DMS153 treated with DMSO at 0.1 percent for 48 hours (cell line): Measurements from ENCODE around the gene HOXB8.

Source experiments
- DNase-seq: peaks from one replicate; lab custom pipeline; 2025; ENCODE audit not compliant: unreplicated experiment; lab: John Stamatoyannopoulos, UW

Gene HOXB8

DNA sequence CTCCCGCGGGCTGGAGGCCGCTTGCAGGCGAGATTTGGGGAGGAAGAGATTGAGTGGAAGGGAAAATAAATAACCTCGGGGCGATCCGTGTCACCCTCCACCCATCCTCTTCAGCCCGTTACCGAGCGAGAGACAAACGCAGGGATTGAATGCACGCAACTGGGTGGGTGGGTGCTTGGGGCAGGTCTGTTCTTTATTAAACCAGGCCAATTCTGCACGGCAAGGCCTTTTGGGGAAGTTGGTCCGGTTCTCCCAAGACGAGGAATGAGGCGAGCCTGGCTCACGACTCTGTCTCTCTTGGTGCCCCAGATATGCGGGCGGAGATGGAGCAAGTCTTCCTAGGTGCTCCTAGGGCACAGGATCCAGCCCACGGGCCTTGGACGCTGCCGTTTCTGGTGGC, 3.9 kb downstream of the HOXB8 start:
- DNase-seq = peak; percentile 36

DNA sequence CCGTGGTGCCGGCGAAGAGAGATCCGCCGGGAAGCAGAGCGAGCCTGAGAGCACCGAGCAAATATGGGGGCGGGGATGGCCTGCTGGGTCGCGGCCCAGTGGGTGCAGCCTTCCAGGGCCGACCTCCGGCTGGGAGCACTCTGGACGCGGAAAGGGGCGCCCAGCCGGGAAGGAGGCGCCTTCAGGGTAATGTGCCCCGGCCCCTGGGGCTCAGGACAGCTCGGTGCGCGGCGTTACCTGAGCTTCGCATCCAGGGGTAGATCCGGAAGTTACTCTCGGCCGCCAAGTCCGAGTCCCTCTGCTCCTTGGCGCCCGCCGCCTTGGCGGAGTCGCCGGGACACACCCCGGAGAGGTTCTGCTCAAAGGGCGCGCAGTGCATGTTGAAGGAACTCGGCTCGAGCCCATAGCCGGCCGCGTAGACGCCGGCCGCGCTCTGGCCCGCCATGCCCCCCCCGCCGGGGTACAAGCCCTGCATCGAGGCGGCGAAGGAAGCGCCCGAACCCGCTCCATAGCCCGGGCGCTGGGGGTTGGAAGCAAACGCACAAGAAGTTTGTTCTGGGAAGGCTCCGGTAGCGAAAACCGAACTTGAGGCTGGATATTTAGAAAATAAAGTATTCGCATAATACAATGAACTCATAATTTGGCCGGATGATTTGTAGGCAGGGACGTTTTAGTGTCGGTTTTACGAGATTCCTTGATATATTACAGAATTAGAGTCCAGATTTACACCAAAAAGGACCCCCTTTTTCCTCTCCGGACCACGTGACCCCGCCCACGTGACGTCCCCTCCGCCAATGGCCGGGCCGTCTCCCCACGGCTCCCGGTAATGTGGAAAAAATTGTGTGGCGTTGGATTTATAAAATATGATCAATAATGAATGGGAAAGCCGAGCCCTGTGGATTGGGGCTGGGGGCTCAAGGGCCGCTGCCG, 4.5 kb downstream of the HOXB8 start, which contains the start of gene HOXB7:
Gene HOXB7, minus strand, starts transcription at position 736 of the 930 bp plus-strand sequence. Its CDS starts 99 bp downstream, at position 637.
- DNase-seq = peak; percentile 73

DNA sequence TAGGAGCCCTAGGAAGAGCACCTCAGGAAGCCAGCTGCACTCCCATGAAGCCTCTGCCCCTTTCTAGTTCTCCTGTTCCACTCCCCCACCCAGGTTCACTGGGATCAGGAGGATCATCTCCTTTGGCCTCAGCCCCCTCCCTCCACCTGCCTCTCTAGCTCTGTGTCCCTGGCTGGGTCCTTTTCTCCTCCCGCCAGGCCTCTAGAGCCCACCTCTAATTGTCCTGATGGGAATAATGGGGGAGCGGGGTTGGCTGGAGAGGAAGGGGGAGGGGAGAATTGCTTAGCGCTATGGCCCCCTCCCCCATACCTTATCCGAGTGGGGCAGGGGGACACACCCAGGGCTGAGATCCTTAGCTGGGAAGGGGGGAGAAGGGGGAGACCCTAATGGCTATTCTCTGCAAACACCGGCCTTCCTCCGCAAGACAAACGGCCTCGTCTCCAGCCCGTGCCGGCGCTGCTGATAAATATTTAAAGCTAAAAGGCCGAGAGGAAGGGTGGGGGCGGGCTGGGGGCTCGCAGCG, 5.3 kb downstream of the HOXB8 start:
- DNase-seq = no peak

DNA sequence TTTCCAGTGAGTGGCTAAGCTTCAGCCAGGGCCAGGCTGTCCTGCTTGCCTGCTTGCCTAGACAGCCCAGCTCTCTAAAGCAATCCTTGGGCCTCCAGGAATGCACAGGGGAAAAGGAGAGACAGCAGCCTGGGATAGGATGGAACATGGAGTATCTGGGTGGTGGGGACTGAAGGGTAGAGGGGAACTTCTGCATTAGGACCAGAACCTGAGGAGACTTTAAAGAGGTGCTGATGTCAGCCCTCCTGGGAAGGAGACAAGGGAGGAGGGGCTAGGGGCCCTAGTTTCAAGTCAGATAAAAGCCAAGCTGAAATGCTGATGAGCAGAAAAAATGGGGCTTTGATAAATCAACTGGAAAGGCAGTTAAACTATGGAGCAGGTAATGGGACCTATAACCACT, 6.1 kb downstream of the HOXB8 start:
- no peak for DNase-seq

DNA sequence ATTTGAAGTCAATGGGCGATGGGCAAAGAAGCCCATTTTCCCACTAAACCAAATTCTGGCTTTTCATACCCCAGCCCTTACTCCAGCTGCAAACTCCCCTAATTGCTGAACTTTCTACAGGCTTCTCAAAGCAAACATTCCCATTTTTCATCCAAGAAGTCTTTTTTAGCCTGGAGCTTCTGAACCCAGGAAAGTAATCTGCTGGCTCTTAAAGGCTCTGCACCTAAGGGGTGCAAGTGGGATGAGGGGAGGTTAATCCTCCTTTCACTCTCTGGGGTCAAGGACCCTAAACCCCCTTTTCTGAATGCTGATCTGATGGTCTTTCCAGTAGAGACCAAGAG, 6.6 kb downstream of the HOXB8 start:
- no peak for DNase-seq

DNA sequence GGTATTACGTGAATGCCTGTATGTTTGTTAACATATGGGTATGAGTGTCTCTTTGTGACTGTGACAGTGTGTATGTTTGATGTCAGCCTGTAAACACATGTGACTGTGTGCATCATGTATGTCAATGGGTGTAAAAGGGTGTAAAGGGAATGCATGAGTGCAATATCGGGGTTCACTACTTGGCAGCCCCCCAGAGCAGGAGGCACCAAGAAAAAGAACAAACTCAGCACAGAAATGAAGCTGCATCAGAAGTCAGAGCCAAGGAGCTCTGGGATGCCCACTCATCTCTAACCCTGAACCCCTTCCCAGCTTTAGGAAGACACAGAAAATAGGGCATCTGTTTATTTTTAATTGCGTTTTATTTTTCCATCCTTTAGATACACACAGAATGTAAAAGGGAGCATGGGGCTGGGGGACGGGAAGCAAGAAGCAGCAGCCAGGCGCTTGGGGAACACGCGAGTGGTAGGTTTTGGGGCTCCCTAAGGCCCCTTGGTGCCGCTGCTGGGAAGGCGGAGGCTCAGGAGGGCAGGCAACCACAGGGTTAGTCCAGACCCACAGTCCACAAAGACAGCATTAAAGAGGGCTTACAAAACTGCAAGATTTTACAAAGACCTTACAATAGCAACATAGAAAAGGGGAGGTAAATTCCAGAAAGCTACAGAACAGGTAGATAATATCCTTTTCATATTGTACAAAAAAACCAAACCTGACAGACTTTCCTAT, 8.0 kb downstream of the HOXB8 start:
- DNase-seq = no peak

DNA sequence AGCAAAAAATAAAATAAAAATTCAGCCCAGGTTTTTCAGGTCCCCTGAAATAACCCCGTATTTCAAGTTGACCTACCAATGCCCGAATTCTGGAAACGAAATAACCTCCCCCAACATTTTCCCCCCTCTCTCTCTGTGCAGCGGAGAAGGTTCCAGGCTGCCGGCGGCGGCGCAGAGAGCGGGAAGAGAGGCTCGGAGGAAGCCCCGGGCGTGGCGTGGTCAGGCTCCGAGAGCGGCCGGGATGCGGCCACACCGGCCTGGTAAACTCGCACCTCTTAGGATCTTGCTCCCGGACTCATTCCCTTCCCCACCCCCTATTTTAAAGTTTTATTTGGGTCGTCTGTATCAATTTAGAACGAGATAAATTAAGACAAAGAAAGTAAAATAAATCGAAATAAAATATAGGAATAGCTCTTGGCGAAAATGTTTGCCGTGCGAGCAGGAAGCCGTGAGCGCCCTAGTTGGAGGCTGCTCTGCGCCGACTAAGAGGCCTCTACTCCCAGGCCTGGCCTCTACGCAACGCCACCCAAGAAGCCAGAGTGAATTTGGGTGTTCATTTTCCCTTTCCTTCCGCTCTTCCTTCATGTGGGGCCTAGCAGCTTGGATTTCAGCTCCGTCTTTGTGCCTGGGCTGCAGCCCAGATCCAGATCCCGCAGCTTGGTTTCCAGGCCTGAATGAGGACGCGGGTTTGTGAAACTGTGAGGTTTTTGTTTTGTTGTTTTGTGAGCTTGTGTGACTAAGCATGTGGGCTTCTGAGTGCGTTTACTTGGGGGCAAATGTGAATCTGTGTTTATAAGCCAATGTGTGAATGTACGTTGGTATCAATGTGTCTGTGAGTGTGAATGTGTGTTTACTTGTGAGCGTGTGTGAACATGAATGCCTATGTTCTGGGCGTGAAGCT, 8.9 kb downstream of the HOXB8 start:
- no peak for DNase-seq

DNA sequence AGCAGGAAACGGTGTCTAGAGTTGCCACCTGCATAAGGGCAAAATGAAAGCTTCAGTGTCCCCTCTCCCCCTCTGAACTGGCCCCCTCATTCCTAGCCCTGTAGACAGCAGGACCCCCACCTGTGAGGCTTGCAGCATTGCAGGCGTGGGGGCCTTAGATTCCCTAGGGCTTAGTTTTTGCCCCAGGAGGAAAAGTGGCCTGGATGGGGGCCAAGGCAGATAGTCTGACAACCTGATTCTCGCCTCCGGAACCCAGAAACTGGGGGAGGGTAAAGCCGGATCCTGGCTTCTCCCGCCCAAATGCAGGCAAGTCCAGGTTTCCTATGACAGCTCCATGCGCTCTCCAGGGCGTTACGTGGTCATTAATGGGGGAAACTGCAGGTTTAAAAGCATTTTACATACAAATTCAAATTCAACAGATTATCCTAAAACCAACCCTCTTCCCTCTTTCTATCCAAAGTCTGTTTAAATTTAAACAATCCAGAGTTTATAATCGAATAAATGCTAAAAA, 9.6 kb downstream of the HOXB8 start:
- DNase-seq = no peak

DNA sequence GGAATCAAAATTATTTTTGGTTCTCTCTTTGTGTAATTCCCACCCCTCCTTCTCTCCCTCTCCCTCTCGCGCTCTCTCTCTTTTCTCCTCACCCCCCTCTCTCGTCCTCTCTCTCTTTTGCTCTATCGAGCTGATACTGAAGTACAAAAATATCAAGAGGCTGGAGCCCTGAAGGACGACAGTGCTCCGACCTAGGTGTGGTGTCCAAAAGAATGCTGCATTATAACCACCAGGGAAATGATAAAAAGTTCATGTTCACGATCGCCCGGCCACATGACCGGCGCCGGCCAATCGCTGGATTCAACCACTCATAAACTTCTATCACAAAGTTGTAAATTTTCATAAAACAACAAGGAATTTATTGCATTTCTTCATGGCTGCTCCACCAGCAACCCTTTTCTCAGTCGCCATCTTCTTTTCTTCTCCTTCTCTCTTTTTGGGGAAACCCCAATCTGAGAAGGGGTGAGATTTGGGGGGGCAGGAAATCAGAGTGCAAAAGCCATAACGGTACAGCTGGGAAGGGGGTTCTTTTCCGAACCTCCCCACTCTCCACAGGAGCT, 10.2 kb downstream of the HOXB8 start, which contains the start of gene HOXB6:
Gene HOXB6, minus strand, starts transcription at position 217 of the 560 bp plus-strand sequence. CDS start 6,836 bp downstream, outside the sequence.
- DNase-seq = no peak

DNA sequence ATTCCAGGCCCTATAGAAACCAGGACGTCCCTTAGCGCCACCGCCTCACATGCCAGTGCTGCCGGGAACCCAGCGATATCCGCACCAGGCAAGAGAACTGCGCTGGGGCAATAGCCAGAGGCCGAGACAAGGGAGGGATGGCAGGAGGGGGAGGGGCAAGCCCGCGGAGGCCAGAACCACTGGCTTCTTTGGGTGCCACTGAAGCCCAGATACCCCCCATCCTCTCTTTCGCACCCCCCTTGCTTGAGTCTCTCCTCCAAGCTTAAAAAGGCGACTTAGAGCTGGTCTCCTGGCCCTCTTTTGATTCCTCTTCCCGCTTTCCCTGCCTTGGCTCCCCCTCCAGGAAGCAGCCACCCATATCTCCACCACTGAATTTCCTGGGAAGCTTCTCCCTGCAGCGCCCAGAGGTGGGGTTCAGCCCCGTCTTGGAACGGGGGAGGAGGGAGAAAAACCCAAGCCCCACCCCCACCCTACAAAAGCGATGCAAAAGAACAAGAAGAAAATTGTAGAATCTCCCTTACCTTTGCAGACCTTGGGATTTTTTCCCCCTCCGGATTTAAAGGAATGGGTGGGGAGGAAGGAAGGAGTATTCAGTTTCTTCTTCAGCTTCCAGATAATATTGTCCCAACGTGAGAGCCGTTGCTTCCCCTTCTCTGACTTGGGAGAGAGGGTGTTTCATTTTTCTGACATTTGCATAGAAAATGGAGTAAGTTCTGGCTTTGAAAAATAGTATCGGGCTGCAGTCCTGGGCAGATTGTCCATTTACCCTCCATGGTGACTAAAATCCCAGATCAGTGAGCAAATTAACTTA, 10.9 kb downstream of the HOXB8 start:
- no peak for DNase-seq

DNA sequence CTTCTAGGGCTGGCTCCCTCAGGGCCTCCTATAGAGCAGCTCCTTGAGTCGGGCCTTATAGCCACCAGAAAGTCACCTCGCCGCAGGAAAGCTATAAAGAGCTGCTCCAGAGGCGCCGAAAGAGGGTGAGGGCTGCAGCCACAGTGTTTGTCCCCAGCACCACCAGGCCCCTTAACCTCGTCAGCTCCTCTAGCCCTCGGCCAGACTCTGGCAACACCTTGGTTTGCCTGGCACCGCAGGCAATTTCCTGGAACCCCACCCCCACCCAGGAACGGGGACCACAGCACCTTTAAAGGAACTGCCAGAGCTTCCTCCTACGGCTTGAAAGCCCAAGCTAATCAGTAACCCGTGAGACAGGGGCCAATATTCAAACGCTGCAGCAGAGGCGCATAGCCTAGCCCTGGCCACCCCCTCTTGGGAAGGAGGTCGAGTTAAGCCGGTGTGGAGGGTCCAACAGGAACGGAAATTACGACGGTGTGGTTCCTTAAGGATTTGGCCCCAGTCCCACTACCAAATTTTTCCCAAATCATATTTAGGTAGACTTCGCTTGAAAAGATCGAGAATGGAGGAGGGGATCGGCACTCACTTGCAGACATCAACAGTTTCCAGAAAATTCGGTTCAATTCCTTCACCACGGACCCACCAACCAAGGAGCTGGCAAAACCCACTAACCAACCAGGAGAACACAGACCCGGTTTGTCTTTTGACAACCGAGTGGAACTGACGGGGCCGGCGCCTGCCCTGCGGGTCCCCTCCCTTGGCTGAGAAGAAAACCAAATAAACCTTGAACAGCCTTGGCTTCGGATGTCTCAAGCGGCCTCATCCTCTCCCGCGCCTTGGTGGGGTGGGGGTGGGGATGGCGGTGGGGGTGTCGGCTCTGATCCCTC, 13.3 kb downstream of the HOXB8 start:
- DNase-seq = no peak

DNA sequence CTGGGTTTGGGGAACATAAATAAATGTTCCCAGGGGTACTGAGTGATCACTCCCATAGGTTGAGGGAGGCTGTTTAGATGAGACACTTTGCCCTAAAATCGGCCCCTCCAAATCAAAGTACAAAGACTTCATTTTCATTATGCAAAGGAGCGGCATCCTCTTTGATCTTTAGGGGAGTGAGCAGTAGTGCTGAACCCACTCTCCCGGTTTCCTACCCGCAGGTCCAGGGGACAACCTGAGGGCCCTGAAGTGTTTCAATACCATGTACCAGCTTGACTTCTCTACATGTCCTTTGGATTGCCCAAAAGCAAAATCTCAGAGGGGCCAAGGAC, 13.9 kb downstream of the HOXB8 start:
- no peak for DNase-seq

DNA sequence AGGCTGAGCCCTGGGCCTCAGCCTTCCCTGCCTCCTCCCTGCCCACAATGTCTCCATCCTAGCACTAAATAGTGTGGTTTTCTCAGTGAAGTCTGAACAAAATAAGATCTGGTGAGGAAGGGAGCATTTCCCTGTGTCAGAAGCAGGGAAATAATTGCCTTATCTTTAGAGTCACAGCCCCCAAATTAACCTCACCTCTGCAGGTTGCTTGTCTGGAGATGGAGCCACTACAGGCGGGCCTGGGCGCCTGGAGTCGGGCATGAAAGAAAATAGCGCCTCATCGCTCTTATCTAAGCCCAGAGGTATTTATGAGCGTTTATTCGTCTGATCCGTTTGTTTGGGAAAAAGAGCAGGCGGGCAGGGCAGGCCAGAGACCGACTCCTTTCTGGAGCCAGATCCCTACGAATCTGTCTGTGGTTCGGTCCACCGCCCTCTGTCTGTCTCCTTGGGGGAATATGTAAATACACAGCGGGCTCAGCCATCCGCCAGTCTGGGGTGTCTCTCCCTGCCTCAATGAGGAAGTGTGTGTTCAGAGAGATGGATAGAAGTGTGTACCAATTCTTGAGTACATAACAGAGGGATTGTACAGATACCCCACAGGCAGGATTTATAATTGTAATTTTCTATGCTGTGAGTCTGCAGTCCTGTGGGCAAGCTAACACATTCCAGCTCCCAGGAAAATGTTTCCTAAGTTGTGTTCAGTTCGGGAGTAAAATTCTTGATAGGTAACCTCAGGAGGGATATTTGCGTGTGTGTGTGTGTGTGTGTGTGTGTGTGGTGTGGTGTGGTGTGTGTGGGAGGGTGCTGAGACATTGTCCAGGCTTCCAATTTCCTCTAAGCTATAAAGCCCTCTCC, 14.6 kb downstream of the HOXB8 start:
- peak; percentile 35 for DNase-seq

DNA sequence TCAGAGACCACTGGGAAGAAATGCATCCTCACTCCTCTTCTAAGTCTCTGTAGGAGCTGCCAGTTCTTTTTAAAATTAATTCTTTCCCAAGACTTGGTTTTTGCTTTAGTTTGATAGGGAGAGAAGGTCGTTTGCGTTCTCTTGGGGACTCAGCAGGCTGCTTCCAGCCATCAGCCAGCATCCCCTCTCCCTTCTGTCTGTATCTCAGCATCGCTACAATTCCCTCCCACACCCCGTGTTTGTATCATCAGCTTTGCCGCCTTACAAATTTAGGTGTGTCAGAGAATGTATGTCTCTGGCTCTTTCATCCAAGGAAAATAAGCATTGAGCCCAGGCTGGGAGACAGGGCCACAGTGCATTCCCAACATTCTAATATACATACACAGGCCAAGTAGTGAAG, 15.7 kb downstream of the HOXB8 start:
- no peak for DNase-seq

DNA sequence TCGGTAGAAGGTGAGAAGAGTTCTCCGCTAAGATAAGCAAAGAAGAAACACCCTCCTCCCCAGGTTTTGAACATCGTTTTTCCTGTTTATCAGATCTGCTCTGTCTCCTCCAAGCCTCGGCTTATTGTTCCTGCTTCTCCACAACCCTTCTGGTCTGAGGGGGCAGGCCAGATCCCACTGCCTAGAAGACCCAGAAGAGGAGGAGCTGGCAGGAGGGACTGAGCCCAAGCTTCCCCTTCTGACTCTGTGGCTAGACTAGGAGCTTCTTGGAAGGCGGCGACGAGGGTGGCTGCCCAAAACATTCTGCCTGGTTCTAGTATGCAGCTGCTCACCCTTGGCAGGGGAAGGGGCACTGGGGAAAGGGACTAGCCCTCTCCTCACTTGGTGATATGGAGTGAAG, 16.4 kb downstream of the HOXB8 start:
- no peak for DNase-seq

DNA sequence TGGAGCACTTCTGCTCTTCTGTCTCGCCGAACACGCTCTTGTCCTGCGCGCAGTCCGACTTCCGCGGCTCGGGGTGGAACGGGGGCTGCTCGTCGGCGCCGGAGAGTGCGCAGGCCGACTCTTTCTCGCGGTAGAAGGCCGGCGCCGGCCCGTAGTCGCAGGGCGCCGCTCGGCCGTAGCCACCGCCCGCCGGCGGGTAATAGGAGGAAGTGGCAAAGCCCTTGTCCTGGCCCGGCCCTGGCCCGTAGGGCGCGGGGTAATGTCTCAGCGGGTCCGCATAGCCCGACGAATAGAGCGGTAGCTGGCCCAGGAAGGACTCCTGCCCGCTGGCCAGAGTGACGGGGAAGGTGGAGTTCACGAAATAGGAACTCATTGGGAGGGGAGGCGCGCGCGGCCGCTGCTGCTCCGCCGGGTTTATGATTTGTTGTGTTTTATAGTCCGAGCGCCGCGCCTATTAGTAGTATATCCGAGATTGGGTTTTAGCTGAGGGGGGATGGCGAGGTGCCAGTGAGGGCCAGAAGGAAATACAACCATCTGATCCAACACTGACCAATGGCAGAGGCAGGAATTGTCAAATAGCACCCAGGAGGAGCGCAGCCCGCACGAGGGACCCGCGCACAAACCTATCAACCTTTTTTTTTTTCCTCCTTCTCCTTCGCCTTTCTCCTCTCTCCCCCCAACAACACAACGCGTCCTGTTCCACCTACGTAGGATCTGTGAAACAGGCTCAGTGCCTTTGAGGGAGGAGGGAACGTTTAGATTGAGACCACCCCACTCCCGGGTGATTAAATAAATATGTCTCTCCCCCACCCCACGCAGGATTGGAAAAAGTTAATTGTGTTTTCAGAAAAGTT, 17.1 kb downstream of the HOXB8 start:
- DNase-seq = peak; percentile 57

DNA sequence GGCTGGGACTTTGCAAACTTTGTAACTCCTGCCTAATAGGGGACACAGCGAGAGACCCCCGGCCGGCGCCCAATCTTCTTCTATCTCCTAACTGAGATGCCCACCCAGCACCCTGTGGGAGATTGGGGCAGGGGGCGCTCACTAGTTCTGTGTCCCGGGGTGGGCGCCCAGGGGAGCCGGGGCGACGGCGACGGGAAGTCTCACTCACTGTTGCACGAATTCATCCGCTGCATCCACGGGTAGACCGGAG, 17.6 kb downstream of the HOXB8 start:
- DNase-seq = no peak
